ENCODE data around the gene PAF1.

Gene PAF1

DNA sequence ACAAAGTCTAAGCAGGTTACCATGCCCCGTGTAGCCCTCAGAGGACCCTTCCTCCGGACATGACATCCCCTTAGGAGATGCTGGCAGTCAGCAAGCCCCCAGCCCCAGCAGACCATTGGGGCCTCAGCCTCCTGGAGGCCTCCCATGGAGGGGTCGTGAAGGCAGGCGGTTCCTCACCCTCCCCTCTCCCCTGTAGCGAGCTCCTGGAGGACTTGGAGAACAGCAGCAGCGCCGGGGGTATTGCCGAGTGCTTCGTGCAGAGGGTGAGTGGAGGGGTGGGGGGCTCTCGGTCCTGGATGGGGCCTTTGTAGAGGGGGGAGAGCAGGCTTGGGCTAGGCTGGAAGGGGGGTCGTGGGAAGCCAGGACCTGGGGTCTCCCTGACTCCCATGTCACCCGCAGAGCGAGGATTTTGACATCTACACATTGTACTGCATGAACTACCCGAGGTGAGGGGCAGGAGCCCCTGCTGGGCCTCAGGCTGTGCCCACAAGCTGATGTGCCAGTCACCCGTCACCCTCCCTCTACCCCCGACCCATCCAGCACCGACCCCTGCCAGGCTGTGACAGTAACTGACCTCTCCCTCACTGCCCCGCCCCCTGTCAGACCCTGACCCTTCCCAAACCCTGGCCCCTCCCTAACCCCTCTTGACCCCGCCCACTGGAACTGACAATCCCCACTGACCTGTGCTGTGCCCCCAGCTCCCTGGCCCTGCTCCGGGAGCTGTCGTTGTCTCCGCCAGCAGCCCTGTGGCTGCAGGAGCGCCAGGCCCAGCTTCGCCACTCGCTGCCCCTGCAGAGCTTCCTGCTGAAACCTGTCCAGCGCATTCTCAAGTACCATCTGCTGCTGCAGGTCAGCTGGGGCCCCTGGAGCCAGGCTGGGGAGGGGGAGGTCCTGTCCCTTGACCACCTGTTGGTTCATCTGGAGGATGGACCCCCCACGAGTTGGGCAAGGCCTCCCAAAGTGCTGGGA is 25.5 kb upstream of the PAF1 start:
- no peak for DNase-seq

- DNase-seq, result no peak
Observed at GRCh38 chr19:39415111-39416046, 24.5 kb upstream of the PAF1 start.

- DNase-seq, result no peak
Observed at GRCh38 chr19:39413911-39414608, 23.2 kb upstream of the PAF1 start.

GRCh38 chr19:39413272-39413910 is 22.5 kb upstream of the PAF1 start:
- no peak for DNase-seq

DNA sequence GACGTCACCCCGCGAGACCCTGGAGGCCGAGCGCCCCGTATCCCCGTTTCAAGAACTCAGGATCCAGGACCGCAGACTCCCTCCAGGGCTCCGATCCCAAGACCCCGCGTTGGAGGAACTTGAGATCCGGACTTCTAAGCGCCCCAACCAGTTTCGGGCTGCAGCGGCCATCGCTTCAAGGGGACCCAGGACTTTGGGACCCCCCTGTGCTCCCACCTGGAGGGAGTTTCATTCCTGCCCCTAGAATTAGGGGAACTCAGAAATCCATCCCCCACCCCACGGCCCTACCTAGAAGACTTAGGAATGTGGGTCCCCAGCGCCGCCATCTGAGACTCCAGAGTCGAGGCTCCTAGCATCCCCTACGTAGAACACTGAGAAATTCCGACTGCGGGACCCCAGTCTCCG is 22.0 kb upstream of the PAF1 start:
- DNase-seq, result no peak

DNA sequence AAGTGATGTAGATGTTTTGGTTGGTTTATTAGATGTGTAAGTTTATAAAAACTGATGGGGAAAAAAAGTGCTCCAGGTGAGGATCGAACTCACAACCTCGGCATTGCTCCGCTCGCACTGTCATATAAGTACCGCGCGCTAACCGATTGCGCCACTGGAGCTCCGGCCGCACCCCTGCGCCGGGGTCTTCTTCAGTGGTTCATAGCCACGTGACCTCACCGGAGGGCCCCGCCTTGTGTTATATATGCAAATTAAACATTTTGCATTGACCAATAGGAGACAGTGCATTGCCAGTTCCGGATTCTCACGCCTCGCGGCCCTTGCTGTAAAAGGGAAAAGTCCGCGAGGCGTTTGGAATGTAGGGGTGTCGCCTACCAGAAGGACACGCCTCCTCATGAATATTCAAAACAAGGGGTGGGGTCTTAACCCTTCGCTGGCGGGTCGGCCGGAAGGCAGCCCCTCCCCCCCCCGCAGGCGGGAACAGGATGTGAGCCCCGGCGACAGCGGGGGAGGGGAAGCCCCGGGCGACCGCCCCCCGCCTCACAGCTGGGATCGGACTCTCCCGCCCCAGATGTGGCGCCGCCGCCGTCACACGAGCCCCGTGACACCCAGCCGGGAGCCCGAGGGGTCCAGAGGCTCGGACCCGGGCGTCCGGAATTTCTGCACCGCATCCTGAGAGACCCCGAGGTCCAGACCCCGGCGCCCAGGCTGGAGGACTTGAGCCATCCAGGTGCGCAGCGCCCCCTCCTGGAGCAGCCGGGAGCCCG is 21.4 kb upstream of the PAF1 start, which contains the start of gene PLEKHG2:
PLEKHG2 (plus strand) TSS at position 570 of the 767 bp plus-strand sequence. CDS start 1,418 bp downstream, outside the sequence.
- DNase-seq, result peak; percentile 92 to 97

DNA sequence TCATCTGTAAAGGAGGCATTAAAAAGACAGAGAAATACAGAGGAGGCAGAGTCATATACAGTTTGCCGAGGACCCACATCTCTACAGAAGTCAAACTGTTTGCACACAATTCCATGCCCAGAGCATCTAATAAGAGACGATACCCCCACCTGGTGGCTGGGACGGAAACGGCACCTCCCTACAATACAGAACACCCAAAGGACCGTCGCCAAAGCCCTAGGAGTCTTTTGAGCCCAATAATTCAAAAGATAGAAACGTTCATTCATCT is 20.9 kb upstream of the PAF1 start:
- DNase-seq, result peak; percentile 92 to 94

GRCh38 chr19:39411081-39411831 is 20.4 kb upstream of the PAF1 start:
- DNase-seq, result no peak

- no peak for DNase-seq
Observed at GRCh38 chr19:39410831-39411080, 19.9 kb upstream of the PAF1 start.

DNA sequence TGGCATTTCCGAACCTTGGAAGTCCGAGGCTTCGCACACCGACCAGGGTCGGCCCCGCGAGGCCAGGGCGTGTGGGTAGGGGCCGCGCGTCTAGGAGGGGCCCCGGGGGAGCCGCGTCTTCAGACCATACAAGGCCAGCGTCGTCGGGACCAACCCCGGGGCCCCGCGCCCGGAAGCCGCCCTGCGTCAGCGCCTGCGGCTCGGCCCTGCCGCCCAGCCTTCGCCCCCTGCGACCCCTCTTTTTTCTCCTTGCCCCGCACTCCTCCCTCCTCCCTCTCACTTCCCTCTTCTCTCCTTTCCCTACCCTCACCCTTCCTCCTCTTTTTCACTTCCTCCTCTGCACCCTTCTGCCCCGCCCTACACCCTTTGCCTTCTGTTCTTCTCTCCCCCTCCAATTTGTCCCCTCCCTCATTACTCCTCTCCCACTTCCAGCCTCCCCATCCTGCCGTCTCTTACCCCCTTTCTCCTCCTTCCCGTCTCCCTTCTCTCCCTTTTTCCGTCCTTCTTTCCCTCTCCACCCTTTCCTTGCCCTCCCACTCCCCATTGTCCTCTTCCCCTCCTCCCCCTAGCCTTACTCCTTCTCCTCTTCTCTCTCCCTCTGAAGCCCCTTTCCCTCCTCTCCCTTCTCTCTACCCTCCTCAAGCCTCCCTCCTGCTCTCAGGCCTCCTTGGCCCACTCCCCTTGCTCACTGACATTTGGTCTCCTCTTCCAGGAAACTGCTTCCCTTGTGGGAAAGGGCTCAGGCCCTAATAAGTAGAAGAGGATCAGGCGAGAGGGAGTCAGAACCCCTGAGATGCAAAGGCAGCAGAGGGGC is 19.3 kb upstream of the PAF1 start:
- DNase-seq, result peak in 1 of 2 experiments; percentile 42

DNA sequence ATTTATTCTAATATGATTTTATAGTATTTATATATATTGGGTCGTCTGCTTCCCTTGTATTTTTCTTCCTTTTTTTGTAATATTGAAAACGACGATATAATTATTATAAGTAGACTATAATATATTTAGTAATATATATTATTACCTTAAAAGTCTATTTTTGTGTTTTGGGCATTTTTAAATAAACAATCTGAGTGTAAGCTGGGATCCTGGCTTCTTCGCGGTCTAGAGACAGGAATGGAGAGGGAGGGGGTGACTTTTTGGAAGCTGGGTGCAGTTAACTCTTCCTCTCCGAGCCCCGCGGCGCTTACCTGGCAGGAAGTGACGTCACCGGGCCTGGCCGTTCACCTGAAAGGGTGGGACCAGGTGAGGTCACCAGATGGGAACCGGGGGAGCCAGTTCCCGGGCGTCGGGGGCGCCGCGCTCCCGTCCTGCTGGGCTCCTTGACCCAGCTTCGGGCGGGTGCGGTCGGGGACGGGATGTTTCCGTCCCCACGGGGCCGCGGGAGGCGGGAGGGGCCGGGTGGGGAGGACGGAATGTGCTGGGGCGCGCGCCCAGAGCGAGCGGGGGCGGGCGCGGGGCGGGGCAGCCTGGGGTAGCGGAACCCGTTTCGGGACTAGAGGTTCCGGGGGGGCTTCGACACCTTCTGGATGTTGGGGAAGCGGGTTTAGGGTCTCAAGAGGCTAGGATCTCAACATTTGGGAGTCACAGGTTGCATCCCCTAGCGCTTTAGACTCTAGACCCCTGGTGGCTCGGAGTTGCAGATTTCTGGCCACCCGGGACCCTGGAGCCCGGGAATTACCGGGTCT is 18.5 kb upstream of the PAF1 start:
- DNase-seq, result peak; percentile 80 to 82

DNA sequence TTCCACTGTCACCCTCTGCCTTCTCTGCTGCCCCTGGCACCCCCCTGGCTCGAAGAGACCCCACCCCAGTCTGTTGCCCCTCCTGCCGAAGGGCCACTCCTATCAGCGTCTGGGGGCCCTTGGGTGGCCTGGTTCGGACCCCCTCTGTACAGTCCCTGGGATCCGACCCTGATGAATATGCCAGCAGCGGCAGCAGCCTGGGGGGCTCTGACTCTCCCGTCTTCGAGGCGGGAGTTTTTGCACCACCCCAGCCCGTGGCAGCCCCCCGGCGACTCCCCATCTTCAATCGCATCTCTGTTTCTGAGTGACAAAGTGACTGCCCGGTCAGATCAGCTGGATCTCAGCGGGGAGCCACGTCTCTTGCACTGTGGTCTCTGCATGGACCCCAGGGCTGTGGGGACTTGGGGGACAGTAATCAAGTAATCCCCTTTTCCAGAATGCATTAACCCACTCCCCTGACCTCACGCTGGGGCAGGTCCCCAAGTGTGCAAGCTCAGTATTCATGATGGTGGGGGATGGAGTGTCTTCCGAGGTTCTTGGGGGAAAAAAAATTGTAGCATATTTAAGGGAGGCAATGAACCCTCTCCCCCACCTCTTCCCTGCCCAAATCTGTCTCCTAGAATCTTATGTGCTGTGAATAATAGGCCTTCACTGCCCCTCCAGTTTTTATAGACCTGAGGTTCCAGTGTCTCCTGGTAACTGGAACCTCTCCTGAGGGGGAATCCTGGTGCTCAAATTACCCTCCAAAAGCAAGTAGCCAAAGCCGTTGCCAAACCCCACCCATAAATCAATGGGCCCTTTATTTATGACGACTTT is 17.7 kb upstream of the PAF1 start:
- no peak for DNase-seq

DNA sequence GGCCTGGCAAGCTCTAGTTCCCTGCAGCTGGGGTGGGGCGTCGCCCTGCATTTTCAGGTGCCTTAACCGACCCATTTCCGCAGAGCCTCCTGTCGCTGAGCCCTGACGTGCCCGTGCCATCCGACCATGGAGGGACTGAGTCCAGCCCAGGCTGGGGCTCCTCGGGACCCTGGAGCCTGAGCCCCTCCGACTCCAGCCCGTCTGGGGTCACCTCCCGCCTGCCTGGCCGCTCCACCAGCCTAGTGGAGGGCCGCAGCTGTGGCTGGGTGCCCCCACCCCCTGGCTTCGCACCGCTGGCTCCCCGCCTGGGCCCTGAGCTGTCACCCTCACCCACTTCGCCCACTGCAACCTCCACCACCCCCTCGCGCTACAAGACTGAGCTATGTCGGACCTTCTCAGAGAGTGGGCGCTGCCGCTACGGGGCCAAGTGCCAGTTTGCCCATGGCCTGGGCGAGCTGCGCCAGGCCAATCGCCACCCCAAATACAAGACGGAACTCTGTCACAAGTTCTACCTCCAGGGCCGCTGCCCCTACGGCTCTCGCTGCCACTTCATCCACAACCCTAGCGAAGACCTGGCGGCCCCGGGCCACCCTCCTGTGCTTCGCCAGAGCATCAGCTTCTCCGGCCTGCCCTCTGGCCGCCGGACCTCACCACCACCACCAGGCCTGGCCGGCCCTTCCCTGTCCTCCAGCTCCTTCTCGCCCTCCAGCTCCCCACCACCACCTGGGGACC is 16.9 kb upstream of the PAF1 start:
- DNase-seq, result peak in 1 of 2 experiments; percentile 47

DNA sequence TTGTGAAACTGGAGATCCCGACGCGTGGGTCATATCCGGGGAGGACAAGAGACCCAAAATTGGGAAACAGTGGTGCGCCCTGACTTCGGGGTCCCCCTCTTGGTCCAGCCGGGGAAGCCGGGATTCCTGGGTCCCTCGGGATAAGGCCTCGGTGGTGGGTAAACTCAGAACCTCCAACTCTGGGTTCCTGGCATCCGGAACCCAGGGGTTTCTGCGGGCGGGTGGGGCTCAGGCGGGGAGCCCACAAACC is 16.4 kb upstream of the PAF1 start:
- no peak for DNase-seq

DNA sequence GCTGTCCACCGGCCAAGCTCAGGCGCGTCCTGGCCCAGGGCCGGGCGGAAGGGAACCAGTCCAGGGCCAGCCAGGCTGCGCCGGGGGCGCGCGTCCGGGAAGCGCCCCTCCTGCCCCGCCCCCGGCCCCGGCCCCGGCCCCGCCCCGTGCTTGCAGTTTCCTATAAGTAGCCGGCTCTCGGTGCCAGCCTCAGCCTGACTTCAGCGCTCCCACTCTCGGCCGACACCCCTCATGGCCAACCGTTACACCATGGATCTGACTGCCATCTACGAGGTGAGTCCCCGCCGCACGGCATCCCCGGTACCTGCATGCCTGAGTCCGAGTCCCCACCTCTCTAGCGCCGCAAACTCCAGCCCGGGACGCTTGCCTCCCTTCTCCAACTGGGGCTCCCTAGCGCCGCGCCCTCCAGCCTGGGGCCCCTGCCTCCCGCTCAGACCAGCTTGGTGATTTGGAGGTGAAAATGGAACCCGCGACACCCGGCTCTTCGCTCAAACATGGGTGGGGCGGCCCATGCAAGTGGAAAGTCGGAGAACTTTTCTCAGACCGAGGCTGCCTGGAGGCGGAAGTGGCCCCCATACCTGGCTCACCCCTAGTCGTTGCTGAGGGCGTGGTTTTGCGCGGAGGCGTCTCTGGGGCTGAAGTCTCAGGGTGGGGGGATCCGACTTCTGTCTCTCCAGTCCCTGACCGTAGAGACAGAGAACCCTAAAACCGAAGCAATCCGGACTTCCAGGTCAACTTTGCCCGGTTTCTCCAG is 15.9 kb upstream of the PAF1 start, which contains the start of gene ZFP36:
ZFP36 (plus strand) TSS at position 192 of the 754 bp plus-strand sequence; CDS start at position 250, 58 bp downstream.
- peak; percentile 87 to 88 for DNase-seq

DNA sequence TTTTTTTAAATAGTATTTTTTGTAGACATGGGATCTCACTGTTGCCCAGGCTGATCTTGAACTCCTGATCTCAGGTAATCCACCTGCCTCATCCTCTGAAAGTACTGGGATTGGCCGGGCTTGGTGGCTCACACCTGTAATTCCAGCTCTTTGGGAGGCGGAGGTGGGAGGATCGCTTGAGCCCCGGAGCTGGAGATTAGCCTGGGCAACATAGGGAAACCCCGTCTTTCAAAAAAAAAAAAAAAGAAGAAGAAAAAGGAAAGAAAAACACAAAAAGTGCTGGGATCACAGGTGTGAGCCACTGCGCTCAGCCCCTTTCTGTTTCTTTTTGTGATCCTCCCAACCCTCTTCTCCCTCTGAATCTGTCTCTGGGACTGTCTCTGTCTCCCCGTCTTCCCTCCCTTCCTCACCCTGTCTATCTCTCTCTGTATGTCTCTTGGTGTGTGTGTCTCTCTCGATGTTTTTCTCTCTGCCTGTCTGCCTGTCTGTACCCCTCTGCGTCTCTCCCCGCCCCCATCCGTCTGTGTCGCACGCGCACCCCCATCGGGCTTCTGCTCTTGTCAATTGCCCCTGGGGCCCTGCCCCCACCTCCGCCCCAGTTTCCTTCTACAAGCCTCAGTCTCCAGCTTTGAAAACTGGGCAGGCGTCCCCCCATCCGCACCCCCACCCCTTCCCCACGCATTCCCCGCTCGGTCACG is 15.2 kb upstream of the PAF1 start:
- DNase-seq, result peak; percentile 89 to 90

Measured in activated CD4-positive, alpha-beta T cell treated with anti-CD3 and anti-CD28 coated beads, Interleukin-2, amount 50 U/mL, for 4 hours (primary cell).